HEK293 (cell line): Measurements from ENCODE around the gene CLDN19.

Experiments
- CTCF ChIA-PET: fragments of 350-600 bp; formaldehyde crosslinking; extraction: SDS; loops from one replicate; lab custom pipeline; 2021; ENCODE audit warnings: antibody characterized with exemption; lab: Yijun Ruan, JAX
- POLR2A ChIA-PET: fragments of 300-600 bp; formaldehyde crosslinking; extraction: SDS; loops from one replicate; lab custom pipeline; 2020; ENCODE audit warnings: antibody characterized with exemption, inconsistent platforms; lab: Yijun Ruan, JAX
- H3K27ac ChIP-seq: fragments of 200-500 bp; sonication (Bioruptor generic); 2 replicates; pipeline ENCODE4 v1.5.1; 2014; ENCODE audit warnings: low read depth, low read length, control low read depth, inconsistent platforms; ENCODE audit errors: extremely low read depth
- H3K36me3 ChIP-seq, 2 experiments: fragments of 200-500 bp in 1 of 2; sonication (Bioruptor generic) in 1 of 2; 1 replicate in 1 of 2; 2 replicates in 1 of 2; pipeline ENCODE4 v1.5.1; 2014 to 2017; ENCODE audit warnings: inconsistent platforms in 2 of 2, low read length in 2 of 2; ENCODE audit not compliant: control insufficient read depth in 2 of 2, insufficient read depth in 1 of 2
- H3K4me1 ChIP-seq: fragments of 200-500 bp; sonication (Bioruptor generic); 2 replicates; pipeline ENCODE4 v1.5.1; 2014; ENCODE audit warnings: mild to moderate bottlenecking, low read length, inconsistent platforms; ENCODE audit not compliant: control insufficient read depth, insufficient read depth
- H3K4me3 ChIP-seq: 2 replicates; pipeline ENCODE4 v1.5.1; 2011; ENCODE audit warnings: low read depth, mild to moderate bottlenecking, control low read depth, low read length, moderate library complexity
- H3K9me3 ChIP-seq: fragments of 200-500 bp; sonication (Bioruptor generic); 2 replicates; pipeline ENCODE4 v1.5.1; 2014; ENCODE audit warnings: low read depth, low read length, inconsistent platforms; ENCODE audit not compliant: control insufficient read depth, insufficient read depth
- CTCF ChIP-seq: fragments of 450-650 bp; formaldehyde crosslinking; IDR thresholded peaks from 2 replicates; pipeline ENCODE4 v1.5.1; 2016; ENCODE audit warnings: missing biosample characterization, missing genetic modification characterization
- GLIS1 ChIP-seq: fragments of 450-650 bp; formaldehyde crosslinking; IDR thresholded peaks from 2 replicates; pipeline ENCODE4 v1.5.1; 2016; ENCODE audit warnings: missing biosample characterization, missing genetic modification characterization
- KLF16 ChIP-seq: fragments of 450-650 bp; formaldehyde crosslinking; IDR thresholded peaks from 2 replicates; pipeline ENCODE4 v1.5.1; 2017; ENCODE audit warnings: missing biosample characterization, missing genetic modification characterization
- PRDM1 ChIP-seq: fragments of 450-650 bp; formaldehyde crosslinking; IDR thresholded peaks from 2 replicates; pipeline ENCODE4; 2016; ENCODE audit warnings: missing biosample characterization, missing genetic modification characterization
- ZBTB11 ChIP-seq: fragments of 450-650 bp; formaldehyde crosslinking; conservative IDR thresholded peaks from 2 replicates; pipeline ENCODE4 v1.5.1; 2016; ENCODE audit warnings: low read depth, missing biosample characterization, missing genetic modification characterization
- ZBTB8A ChIP-seq: fragments of 450-650 bp; formaldehyde crosslinking; IDR thresholded peaks from 2 replicates; pipeline ENCODE4 v1.5.1; 2016; ENCODE audit warnings: missing biosample characterization, missing genetic modification characterization
- ZEB2 ChIP-seq: fragments of 450-650 bp; formaldehyde crosslinking; IDR thresholded peaks from 2 replicates; pipeline ENCODE4 v1.5.1; 2016; ENCODE audit warnings: missing biosample characterization, missing genetic modification characterization
- ZFHX2 ChIP-seq: fragments of 450-650 bp; formaldehyde crosslinking; conservative IDR thresholded peaks from 2 replicates; pipeline ENCODE4 v1.5.1; 2016; ENCODE audit warnings: missing biosample characterization, missing genetic modification characterization
- ZIC2 ChIP-seq: fragments of 450-650 bp; formaldehyde crosslinking; IDR thresholded peaks from 2 replicates; pipeline ENCODE4 v1.5.1; 2016; ENCODE audit warnings: missing biosample characterization, missing genetic modification characterization
- ZNF112 ChIP-seq: fragments of 450-650 bp; formaldehyde crosslinking; IDR thresholded peaks from 2 replicates; pipeline ENCODE4 v1.5.0; 2017; ENCODE audit warnings: missing biosample characterization, missing genetic modification characterization
- ZNF148 ChIP-seq: fragments of 450-650 bp; formaldehyde crosslinking; IDR thresholded peaks from 2 replicates; pipeline ENCODE4 v1.5.0; 2017; ENCODE audit warnings: missing biosample characterization, missing genetic modification characterization, borderline replicate concordance
- ZNF214 ChIP-seq: fragments of 450-650 bp; formaldehyde crosslinking; IDR thresholded peaks from 2 replicates; pipeline ENCODE4 v1.5.1; 2017; ENCODE audit warnings: missing biosample characterization, mild to moderate bottlenecking, missing genetic modification characterization, borderline replicate concordance
- ZNF24 ChIP-seq: fragments of 450-650 bp; formaldehyde crosslinking; IDR thresholded peaks from 2 replicates; pipeline ENCODE4 v1.5.1; 2016; ENCODE audit warnings: missing biosample characterization, missing genetic modification characterization
- ZNF404 ChIP-seq: fragments of 450-650 bp; formaldehyde crosslinking; IDR thresholded peaks from 2 replicates; pipeline ENCODE4 v1.5.1; 2017; ENCODE audit warnings: missing biosample characterization, missing genetic modification characterization
- ZNF416 ChIP-seq: fragments of 450-650 bp; formaldehyde crosslinking; IDR thresholded peaks from 2 replicates; pipeline ENCODE4 v1.5.1; 2016; ENCODE audit warnings: missing biosample characterization, missing genetic modification characterization
- ZNF560 ChIP-seq: fragments of 450-650 bp; formaldehyde crosslinking; IDR thresholded peaks from 2 replicates; pipeline ENCODE4 v1.5.1; 2017; ENCODE audit warnings: missing biosample characterization, missing genetic modification characterization, borderline replicate concordance
- ZNF596 ChIP-seq: fragments of 450-650 bp; IDR thresholded peaks from 2 replicates; pipeline ENCODE4 v1.5.0; 2018; ENCODE audit warnings: missing biosample characterization, mild to moderate bottlenecking, missing genetic modification characterization, moderate library complexity
- ZNF747 ChIP-seq: fragments of 450-650 bp; formaldehyde crosslinking; IDR thresholded peaks from 2 replicates; pipeline ENCODE4 v1.5.1; 2016; ENCODE audit warnings: missing biosample characterization, missing genetic modification characterization
- ZNF791 ChIP-seq: fragments of 450-650 bp; formaldehyde crosslinking; IDR thresholded peaks from 2 replicates; pipeline ENCODE4 v1.5.1; 2016; ENCODE audit warnings: missing biosample characterization, missing genetic modification characterization
- ZNF792 ChIP-seq: fragments of 450-650 bp; formaldehyde crosslinking; IDR thresholded peaks from 2 replicates; pipeline ENCODE4 v1.5.1; 2016; ENCODE audit warnings: missing biosample characterization, missing genetic modification characterization
- ZSCAN23 ChIP-seq: fragments of 450-650 bp; formaldehyde crosslinking; IDR thresholded peaks from 2 replicates; pipeline ENCODE4 v1.5.1; 2016; ENCODE audit warnings: missing biosample characterization, missing genetic modification characterization
- TF ChIP-seq, protein P1 (sequence below): fragments of 450-650 bp; formaldehyde crosslinking; IDR thresholded peaks from 2 replicates; pipeline ENCODE4 v1.5.1; 2016; ENCODE audit warnings: missing biosample characterization, missing genetic modification characterization
- TF ChIP-seq, protein P2 (sequence below): fragments of 450-650 bp; formaldehyde crosslinking; IDR thresholded peaks from 2 replicates; pipeline ENCODE4 v1.5.1; 2016; ENCODE audit warnings: missing biosample characterization, missing genetic modification characterization
- TF ChIP-seq, protein P3 (sequence below): fragments of 450-650 bp; formaldehyde crosslinking; optimal IDR thresholded peaks from 2 replicates; pipeline ENCODE3; 2016; ENCODE audit warnings: missing biosample characterization, mild to moderate bottlenecking, missing genetic modification characterization

The CLDN19 gene

GRCh38 chr1:42767510-42768000 is 27.5 kb upstream of the CLDN19 start (continued):
- TF ChIP-seq ZIC2: peak; percentile 12; the same call in 1 of the 2 replicates
- TF ChIP-seq ZNF747 (tag by site-specific recombination): no peak
- TF ChIP-seq ZNF112 (tag by site-specific recombination): no peak
- TF ChIP-seq, protein P1, sequence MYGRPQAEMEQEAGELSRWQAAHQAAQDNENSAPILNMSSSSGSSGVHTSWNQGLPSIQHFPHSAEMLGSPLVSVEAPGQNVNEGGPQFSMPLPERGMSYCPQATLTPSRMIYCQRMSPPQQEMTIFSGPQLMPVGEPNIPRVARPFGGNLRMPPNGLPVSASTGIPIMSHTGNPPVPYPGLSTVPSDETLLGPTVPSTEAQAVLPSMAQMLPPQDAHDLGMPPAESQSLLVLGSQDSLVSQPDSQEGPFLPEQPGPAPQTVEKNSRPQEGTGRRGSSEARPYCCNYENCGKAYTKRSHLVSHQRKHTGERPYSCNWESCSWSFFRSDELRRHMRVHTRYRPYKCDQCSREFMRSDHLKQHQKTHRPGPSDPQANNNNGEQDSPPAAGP (tag by site-specific recombination): no peak
- TF ChIP-seq ZSCAN23 (tag by site-specific recombination): no peak
- no peak for TF ChIP-seq ZEB2
- TF ChIP-seq ZNF791: no peak
- TF ChIP-seq ZNF560 (tag by site-specific recombination): no peak
- TF ChIP-seq ZNF148 (tag by site-specific recombination): no peak
- no peak for TF ChIP-seq ZNF596 (tag by site-specific recombination)
- no peak for TF ChIP-seq ZBTB8A (tag by site-specific recombination)
- TF ChIP-seq ZNF214: no peak

GRCh38 chr1:42766741-42767509 is 26.9 kb upstream of the CLDN19 start, which contains the start of the genes C1orf50 and P3H1:
TSS of gene C1orf50 (plus strand) at chr1:42767249. CDS start at chr1:42767312, 63 bp downstream.
TSS of gene P3H1 (minus strand) at chr1:42767028. CDS start at chr1:42766971, 57 bp downstream.
- Histone ChIP-seq H3K4me3 (peak within 1 kb of the TSS; percentile 100), H3K4me1 (no peaks in the 10 kb centered on the region), H3K9me3 (no peaks in the 10 kb centered on the region), H3K36me3 (peaks cover 8 to 15% of the 10 kb centered on the region in 2 experiments; a peak in 2 of 3 replicates), H3K27ac (peak within 1 kb of the TSS; percentile 54; the same call in 1 of the 2 replicates)
- ChIA-PET CTCF (interaction anchor here (0.6 to 4.7 kb wide), 15 partner anchors 10 to 619 kb away, joined by 3 to 19 read pairs (median 4); partner anchors contain the start of gene PPIH), POLR2A (interaction anchor here (0.5 to 3.4 kb wide), 39 partner anchors 9 to 884 kb away, joined by 3 to 35 read pairs (median 5); partner anchors contain the start of genes CCDC30, ERMAP, PPIH and SLC2A1)
- TF ChIP-seq CTCF (tag by site-specific recombination): peak; percentile 62
- TF ChIP-seq, protein P2, sequence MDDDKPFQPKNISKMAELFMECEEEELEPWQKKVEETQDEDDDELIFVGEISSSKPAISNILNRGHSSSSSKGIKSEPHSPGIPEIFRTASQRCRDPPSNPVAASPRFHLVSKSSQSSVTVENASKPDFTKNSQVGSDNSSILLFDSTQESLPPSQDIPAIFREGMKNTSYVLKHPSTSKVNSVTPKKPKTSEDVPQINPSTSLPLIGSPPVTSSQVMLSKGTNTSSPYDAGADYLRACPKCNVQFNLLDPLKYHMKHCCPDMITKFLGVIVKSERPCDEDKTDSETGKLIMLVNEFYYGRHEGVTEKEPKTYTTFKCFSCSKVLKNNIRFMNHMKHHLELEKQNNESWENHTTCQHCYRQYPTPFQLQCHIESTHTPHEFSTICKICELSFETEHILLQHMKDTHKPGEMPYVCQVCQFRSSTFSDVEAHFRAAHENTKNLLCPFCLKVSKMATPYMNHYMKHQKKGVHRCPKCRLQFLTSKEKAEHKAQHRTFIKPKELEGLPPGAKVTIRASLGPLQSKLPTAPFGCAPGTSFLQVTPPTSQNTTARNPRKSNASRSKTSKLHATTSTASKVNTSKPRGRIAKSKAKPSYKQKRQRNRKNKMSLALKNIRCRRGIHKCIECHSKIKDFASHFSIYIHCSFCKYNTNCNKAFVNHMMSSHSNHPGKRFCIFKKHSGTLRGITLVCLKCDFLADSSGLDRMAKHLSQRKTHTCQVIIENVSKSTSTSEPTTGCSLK (tag by site-specific recombination): no peak
- no peak for TF ChIP-seq ZNF416 (tag by site-specific recombination)
- peak; percentile 91 for TF ChIP-seq KLF16 (tag by site-specific recombination)
- no peak for TF ChIP-seq ZBTB11 (tag by site-specific recombination)
- peak; percentile 98 for TF ChIP-seq GLIS1 (tag by site-specific recombination)
- 0 out of 2 replicates have a peak, but pooled peaks have one; percentile 20 for TF ChIP-seq ZNF792 (tag by site-specific recombination)
- no peak for TF ChIP-seq PRDM1
- TF ChIP-seq ZNF24 (tag by site-specific recombination): 0 out of 2 replicates have a peak, but pooled peaks have one; percentile 20
- TF ChIP-seq, protein P3, sequence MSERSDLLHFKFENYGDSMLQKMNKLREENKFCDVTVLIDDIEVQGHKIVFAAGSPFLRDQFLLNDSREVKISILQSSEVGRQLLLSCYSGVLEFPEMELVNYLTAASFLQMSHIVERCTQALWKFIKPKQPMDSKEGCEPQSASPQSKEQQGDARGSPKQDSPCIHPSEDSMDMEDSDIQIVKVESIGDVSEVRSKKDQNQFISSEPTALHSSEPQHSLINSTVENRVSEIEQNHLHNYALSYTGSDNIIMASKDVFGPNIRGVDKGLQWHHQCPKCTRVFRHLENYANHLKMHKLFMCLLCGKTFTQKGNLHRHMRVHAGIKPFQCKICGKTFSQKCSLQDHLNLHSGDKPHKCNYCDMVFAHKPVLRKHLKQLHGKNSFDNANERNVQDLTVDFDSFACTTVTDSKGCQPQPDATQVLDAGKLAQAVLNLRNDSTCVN (tag by site-specific recombination): peak; percentile 81
- peak; percentile 82 for TF ChIP-seq ZFHX2 (tag by site-specific recombination)
- TF ChIP-seq ZNF404: no peak
